ENCODE measurements around the gene NTF3.

NTF3 gene

GRCh38 chr12:5481645-5482044, 49.7 kb downstream of the NTF3 start:
- H3K4me3 ChIP-seq, result no peak overlapping the region
- no peak overlapping the region for H3K27ac ChIP-seq

GRCh38 chr12:5484426-5484825, 52.5 kb downstream of the NTF3 start:
- Histone ChIP-seq H3K4me3 (no peak overlapping the region), H3K27ac (no peak overlapping the region)

GRCh38 chr12:5485454-5485853, 53.5 kb downstream of the NTF3 start:
- Histone ChIP-seq H3K27ac (no peak overlapping the region), H3K4me3 (no peak overlapping the region)

GRCh38 chr12:5487076-5487475, 55.2 kb downstream of the NTF3 start:
- no peak overlapping the region for H3K4me3 ChIP-seq
- no peak overlapping the region for H3K27ac ChIP-seq

GRCh38 chr12:5487948-5488625, 56.2 kb downstream of the NTF3 start:
- H3K4me3 ChIP-seq, result no peak overlapping the region
- H3K27ac ChIP-seq, result no peak overlapping the region

- H3K27ac ChIP-seq, result no peak overlapping the region
- no peak overlapping the region for H3K4me3 ChIP-seq
Measured at GRCh38 chr12:5488626-5488955, 56.7 kb downstream of the NTF3 start.

- no peak overlapping the region for H3K4me3 ChIP-seq
- H3K27ac ChIP-seq, result no peak overlapping the region
Measured at GRCh38 chr12:5489017-5489416, 57.1 kb downstream of the NTF3 start.

GRCh38 chr12:5489760-5490406, 58.0 kb downstream of the NTF3 start:
- no peak overlapping the region for H3K27ac ChIP-seq
- H3K4me3 ChIP-seq, result no peak overlapping the region

- no peak overlapping the region for H3K27ac ChIP-seq
- H3K4me3 ChIP-seq, result no peak overlapping the region
Measured at GRCh38 chr12:5492562-5492961, 60.7 kb downstream of the NTF3 start.

GRCh38 chr12:5493018-5493417, 61.1 kb downstream of the NTF3 start:
- Histone ChIP-seq H3K27ac (no peak overlapping the region), H3K4me3 (no peak overlapping the region)

- Histone ChIP-seq H3K27ac (no peak overlapping the region), H3K4me3 (no peak overlapping the region)
Measured at GRCh38 chr12:5494343-5494742, 62.4 kb downstream of the NTF3 start.

GRCh38 chr12:5497329-5498053, 65.6 kb downstream of the NTF3 start:
- Histone ChIP-seq H3K27ac (no peak overlapping the region), H3K4me3 (no peak overlapping the region)

- no peak overlapping the region for H3K4me3 ChIP-seq
- H3K27ac ChIP-seq, result no peak overlapping the region
Measured at GRCh38 chr12:5498076-5498475, 66.2 kb downstream of the NTF3 start.

- Histone ChIP-seq H3K27ac (no peak overlapping the region), H3K4me3 (no peak overlapping the region)
Measured at GRCh38 chr12:5498806-5499205, 66.9 kb downstream of the NTF3 start.

- Histone ChIP-seq H3K4me3 (no peak overlapping the region), H3K27ac (peak overlapping the region in 2 of 21 experiments; percentile 53 to 73)
Measured at GRCh38 chr12:5499566-5500330, 67.8 kb downstream of the NTF3 start.

- peak overlapping the region in 3 of 21 experiments; percentile 16 to 73 (median 53) for H3K27ac ChIP-seq
- H3K4me3 ChIP-seq, result no peak overlapping the region
Measured at GRCh38 chr12:5500331-5500659, 68.4 kb downstream of the NTF3 start.

- H3K4me3 ChIP-seq, result no peak overlapping the region
- no peak overlapping the region for H3K27ac ChIP-seq
Measured at GRCh38 chr12:5503774-5504173, 71.9 kb downstream of the NTF3 start.

GRCh38 chr12:5505116-5505515, 73.2 kb downstream of the NTF3 start:
- no peak overlapping the region for H3K4me3 ChIP-seq
- H3K27ac ChIP-seq, result no peak overlapping the region

GRCh38 chr12:5505751-5506150, 73.8 kb downstream of the NTF3 start:
- no peak overlapping the region for H3K27ac ChIP-seq

GRCh38 chr12:5506295-5506694, 74.4 kb downstream of the NTF3 start:
- H3K27ac ChIP-seq, result no peak overlapping the region
- H3K4me3 ChIP-seq, result no peak overlapping the region

More at GRCh38 chr12:5505751-5506150, 73.8 kb downstream of the NTF3 start:
- H3K4me3 ChIP-seq, result no peak overlapping the region

GRCh38 chr12:5506821-5507231, 74.9 kb downstream of the NTF3 start:
- H3K4me3 ChIP-seq, result no peak overlapping the region
- no peak overlapping the region for H3K27ac ChIP-seq

Measured in skin epidermis (tissue), 12 donors.